ENCODE results near the gene ZNF331.

The ZNF331 gene

GRCh38 chr19:53520547-53521372 is 17.2 kb upstream of the ZNF331 start:
- in situ Hi-C loops (cut with MboI; ENCODE audit: low sequenced_read_pairs), result no loop called here

DNA sequence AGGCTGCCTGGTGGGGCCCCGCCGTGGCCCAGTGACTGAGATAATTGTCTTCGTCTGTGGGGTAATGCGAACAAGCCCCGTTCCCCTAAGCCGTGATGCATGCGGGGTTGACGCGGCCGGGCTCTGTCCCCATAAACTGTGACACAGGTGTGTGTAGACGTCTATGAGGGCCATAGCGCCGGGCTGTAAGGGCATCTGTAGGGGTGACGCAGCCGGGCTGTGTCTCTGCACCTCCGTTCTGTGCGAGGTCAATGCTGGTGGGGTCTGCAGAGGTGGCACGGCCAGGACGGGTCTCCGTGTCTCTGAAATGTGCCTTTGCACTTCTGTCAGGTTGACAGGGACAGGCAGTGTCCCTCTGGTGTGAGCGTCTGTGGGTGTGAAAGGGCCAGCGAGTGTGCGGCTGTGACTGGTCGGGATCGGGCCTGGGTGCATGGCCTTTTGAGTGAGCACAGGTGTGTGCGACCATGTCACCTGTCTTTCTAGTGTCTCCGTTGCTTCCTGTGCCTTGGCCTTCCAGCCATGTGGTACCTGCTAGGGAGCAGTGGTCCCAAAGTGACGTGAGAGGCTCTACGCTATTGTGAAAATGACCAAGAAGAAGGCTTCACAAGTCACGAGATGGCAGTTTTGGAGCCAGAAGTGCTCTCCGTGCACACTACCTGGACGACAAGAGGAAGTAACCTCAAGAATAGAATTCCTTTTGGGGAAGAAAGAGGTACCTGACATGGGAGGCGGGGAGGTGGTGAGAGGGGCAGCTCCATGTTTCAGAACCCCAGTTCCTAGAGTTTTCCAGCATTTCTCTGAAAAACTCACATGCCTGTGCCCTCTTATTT is 16.4 kb upstream of the ZNF331 start:
- in situ Hi-C loops (cut with MboI; ENCODE audit: low sequenced_read_pairs), result no loop called here

DNA sequence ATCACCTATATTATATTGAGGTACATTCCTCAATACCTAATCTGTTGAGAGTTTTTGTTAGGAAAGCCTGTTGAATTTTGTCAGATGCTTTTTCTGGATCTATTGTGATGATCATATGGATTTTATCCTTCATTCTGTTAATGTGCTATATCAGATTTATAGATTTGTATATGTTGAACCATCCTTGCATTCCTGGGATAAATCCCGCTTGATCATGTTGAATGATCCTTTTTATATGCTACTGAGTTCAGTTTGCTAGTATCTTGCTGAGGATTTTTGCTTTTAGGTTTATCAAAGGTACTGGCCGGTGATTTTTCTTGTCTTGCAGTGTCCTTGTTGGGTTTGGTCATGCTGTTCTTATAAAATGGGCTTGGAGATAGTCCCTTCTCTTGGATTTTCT is 12.0 kb upstream of the ZNF331 start:
- in situ Hi-C loops (cut with MboI; ENCODE audit: low sequenced_read_pairs), result no loop called here

DNA sequence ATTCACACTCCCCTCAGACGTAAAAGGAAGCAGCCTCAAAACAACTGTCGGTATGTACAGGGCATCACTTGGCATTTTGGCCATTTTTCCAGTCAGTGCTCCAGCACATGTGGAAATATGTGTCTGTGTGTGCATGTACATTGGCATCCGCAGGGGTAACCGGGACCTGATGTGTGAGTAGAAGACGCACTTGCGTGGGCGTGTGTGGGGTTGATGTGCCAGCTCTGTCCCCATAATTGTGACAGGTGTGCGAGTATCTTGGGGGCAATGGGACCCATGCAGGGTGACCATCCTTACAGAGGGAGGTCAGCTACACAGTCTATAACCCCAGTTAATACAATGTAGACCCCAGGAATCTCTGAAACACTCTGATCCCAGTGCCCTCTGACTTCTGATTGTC is 7.3 kb upstream of the ZNF331 start:
- in situ Hi-C loops (cut with MboI; ENCODE audit: low sequenced_read_pairs), result no loop called here

DNA sequence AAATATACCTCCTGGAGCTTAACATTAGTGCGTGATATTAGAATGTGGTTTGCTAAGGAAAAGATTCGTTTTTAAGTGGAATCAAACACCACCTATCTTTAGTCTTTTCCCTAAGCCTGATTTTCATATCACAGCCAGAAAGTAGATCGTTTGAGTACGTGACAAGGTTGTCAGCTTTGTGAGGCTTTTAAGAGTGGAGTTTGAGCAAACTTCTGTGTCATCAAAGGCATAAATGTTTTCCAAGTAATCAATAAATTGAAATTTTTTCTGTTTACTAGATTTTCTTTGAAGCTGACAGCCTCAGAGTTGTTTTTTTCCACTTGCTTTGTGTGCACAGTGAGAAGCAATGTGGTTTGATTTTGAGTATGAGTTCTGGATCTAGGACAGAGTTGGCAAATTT is 6.5 kb upstream of the ZNF331 start:
- in situ Hi-C loops (cut with MboI; ENCODE audit: low sequenced_read_pairs), result no loop called here

- in situ Hi-C loops (cut with MboI; ENCODE audit: low sequenced_read_pairs), result no loop called here
Measured at GRCh38 chr19:53532362-53532761, 5.6 kb upstream of the ZNF331 start.

- in situ Hi-C loops (cut with MboI; ENCODE audit: low sequenced_read_pairs), result no loop called here
Measured at GRCh38 chr19:53536225-53536548, 1.8 kb upstream of the ZNF331 start.

DNA sequence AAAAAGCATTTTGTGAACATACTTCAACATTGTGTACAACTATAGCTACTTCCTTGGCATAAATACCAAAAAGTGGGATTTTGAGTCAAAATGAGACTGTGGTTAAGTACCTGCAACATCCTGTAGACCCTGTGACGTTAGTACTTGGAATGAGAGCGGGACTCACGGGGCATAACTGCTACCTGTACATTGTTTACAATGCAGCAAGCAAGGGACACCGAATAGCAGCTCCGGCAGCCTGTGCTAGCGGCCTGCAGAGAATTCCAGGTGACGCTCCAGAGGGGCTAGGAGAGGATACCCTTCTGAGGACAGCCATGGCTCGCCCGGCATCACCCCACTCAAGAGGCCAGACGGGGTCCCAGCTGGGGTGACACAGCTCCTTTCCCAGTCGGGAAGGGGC is 824 bp upstream of the ZNF331 start:
- in situ Hi-C loops (cut with MboI; ENCODE audit: low sequenced_read_pairs), result no loop called here

DNA sequence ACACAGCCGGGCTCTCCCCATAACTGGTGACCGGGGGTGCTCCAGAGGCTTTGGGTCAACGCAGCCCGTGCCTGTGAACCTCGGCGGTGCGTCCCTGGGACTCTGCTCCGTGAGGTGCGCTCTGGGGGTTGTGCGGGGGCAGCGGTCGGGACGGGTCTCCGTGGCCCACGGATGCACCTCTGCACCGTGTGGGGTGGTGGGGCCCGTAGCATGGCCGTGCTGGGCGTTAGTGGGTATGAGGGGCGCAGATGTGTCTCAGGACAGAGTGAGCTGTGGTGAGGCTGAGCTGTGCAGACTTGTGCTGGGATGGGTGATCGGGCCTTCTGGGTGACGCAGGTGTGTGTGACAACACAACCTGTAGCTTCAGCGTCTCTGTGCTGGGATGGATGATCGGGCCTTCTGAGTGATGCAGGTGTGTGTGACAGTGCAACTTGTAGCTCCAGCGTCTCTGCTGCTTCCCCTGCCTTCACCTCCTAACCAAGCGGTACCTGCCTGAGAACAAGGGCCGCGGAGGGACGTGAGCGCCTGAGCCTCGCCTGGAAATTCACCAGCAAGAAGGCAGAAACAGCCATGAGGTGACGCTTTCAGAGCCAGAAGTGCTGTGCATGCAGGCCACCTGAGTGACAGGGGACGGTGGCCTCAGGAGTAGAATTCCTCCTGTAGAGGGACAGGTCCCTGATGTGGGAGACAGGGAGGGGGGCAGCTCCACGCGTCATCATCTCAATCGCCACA is 599 bp downstream of the ZNF331 start:
- in situ Hi-C loops (cut with MboI; ENCODE audit: low sequenced_read_pairs), result no loop called here

GRCh38 chr19:53540091-53540490 is 2.1 kb downstream of the ZNF331 start:
- in situ Hi-C loops (cut with MboI; ENCODE audit: low sequenced_read_pairs), result no loop called here

GRCh38 chr19:53541971-53542370 is 4.0 kb downstream of the ZNF331 start:
- in situ Hi-C loops (cut with MboI; ENCODE audit: low sequenced_read_pairs), result no loop called here

DNA sequence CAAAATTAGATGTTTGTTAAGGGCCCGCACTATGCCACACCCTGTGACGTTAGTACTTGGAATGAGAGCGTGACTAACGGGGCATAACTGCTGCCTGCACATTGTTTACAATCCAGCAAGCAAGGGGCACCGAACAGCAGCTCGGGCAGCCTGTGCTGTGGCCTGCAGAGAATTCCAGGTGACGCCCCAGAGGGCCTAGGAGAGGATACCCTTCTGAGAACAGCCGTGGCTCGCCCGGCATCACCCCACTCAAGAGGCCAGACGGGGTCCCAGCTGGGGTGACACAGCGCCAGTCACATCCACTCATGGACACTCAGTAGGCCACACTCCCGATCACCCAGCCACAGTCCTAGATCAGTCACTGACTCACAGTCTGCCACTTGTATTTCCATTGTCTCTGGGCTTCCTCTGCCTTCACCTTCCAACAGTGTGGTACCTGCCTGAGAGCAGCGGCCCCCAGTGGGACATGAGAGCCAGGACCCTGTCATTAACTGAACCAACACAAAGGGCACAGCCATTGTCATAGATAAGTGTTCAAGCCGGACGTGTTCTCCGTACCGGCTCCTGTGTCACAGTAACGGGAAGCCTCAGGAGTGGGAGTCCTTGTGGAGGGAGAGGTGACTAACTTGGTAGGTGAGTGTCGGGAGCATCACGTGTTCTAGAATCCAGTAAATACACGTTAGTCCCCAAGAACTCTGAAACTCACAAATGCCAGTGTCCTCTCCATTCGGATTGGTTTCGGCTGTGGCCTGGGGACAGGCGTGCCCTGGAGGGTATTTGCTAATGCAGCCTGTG is 7.5 kb downstream of the ZNF331 start:
- in situ Hi-C loops (cut with MboI; ENCODE audit: low sequenced_read_pairs), result no loop called here

DNA sequence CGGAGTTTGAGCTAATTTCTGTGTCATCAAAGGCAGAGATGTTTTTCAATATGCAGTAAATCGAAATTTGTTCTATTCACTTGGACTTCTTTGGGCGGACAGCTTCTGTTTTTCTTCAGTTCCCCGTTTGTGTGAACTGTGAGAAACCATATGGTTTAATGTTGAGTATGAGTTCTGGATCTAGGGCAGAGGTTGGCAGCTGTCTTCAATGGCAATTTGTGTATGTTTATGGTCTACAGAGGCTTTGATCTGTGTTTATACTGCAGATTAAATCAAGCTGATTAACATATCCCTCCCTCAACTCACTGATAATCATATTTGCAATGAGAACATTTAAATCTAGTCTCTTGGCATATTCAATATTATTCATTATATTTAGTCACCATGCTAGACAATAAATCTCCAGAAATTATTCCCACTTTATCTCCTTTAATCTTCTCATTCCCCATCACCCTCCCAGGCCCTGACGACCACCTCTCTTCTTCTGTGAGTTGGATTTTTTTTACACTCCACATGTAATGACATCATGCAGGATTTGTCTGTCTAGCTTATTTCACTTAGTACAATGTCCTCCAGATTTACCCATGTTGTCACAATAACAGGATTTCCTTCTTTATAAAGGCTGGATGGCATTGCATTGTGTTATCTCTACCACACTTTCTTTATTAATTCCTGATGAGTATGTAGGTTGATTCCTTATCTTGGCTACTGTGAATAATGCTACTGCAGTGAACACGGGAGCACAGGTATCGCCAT is 9.0 kb downstream of the ZNF331 start:
- in situ Hi-C loops (cut with MboI; ENCODE audit: low sequenced_read_pairs), result no loop called here

DNA sequence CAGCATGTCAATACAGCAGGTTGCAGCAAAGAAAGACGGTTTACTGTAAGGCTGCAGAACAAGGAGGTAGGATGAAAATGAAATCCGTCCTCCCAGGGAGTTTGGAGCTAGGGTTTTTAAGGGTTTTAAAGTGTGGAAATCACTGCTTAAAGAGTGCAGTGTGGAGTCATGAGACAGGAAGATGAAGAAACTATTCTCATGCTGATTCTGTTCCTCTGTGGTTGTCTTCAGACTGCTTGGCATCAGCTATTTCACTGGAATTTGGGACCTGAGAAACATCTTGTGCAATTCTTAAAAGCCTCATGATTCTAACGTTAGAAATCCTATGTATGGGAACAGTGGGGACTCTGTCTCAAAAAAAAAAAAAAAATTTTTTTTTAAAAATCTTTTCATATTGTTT is 11.4 kb downstream of the ZNF331 start:
- in situ Hi-C loops (cut with MboI; ENCODE audit: low sequenced_read_pairs), result no loop called here

DNA sequence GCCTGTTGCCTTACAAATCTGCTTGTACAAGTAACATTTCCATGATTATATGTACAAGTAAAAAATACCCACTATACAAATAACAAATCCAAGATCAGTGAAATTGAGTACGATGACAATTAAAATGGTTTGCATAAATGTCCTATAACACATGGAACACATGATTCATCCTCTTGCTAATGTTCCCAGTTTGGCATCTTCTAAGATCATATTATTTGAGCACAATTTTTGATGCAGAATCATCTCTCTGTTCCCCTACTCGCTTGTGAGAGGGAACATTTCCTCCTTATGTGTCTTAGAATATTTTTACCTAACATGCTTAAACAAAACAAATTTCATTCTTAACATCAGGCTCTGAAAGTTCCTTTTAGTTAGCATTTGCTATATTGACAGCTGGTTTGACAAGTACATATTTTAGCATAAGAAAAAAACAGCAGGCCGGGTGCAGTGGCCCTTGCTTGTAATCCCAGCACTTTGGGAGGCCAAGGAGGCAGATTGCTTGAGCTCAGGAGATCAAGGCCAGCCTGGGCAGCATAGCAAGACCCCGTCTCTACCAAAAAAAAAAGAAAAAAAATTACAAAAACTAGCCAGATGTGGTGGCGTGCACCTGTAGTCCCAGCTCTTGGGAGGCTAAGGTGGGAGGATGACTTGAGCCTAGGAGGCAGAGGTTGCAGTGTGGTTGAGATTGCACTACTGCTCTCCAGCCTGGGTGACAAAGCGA is 14.2 kb downstream of the ZNF331 start:
- in situ Hi-C loops (cut with MboI; ENCODE audit: low sequenced_read_pairs), result no loop called here

DNA sequence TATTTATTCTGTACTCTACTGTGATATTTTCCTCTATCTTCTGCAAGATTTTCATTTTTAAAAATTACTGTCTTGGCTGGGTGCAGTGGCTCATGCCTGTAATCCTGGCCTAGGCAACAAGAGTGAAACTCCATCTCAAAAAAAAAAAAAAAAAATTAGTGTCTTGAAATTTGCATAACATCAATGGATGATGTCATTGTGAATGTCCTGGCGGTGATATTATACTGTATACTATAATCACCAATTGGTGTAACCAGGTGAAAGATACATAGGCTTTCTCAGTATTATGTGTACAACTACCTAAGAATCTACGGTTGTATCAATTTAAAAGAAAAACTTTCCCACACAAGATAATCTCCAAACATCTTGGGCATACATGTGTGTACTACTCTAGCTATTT is 15.2 kb downstream of the ZNF331 start:
- in situ Hi-C loops (cut with MboI; ENCODE audit: low sequenced_read_pairs), result no loop called here

GRCh38 chr19:53553865-53554791 is 16.2 kb downstream of the ZNF331 start:
- in situ Hi-C loops (cut with MboI; ENCODE audit: low sequenced_read_pairs), result no loop called here

DNA sequence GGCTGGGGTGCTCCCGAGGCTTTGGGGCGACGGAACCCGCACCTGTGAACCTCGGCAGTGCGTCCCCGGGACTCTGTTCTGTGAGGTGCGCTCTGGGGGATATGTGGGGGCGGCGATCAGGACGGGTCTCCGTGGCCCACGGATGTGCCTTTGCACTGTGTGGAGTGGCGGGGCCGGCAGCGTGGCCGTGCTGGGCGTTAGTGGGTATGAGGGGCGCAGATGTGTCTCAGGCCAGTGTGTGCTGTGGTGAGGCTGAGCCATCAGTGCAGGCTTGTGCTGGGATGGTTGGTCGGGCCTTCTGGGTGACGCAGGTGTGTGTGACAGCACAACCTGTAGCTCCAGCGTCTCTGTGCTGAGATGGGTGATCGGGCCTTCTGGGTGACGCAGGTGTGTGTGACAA is 16.9 kb downstream of the ZNF331 start:
- in situ Hi-C loops (cut with MboI; ENCODE audit: low sequenced_read_pairs), result no loop called here
